ENCODE measurements around the gene BCKDHB. TPM values are rescaled to one million over a fixed set of nuclear protein-coding genes. Genes with fewer than 3 reads are reported as not detected.

Gene BCKDHB
- polyA plus RNA-seq, 1 donor (not counting 4 experiments of a cell fraction or from before 2014, with no cell fraction given), result 20.9 TPM

- Histone ChIP-seq H2AFZ (ENCODE audit: control insufficient read depth, low read length) (no peak overlapping the region), H3K27me3 (ENCODE audit: control insufficient read depth, extremely low read depth, insufficient read depth, low read length) (no peaks in the 10 kb centered on the region), H3K79me2 (ENCODE audit: control insufficient read depth, insufficient read depth, low read length) (no peaks in the 10 kb centered on the region), H3K4me1 (ENCODE audit: control insufficient read depth, extremely low read depth, insufficient read depth, low read length) (no peaks in the 10 kb centered on the region), H4K20me1 (ENCODE audit: control insufficient read depth, extremely low read depth, insufficient read depth, low read length) (no peaks in the 10 kb centered on the region), H3K4me2 (ENCODE audit: control insufficient read depth, extremely low read depth, insufficient read depth, low read depth, low read length) (no peak overlapping the region), H3K4me3 (ENCODE audit: control insufficient read depth in 2 of 3, extremely low read depth in 1 of 3, insufficient read depth in 2 of 3, low read depth in 1 of 3, low read length in 3 of 3) (no peak overlapping the region), H3K36me3 (ENCODE audit: control insufficient read depth in 2 of 2, extremely low read depth in 1 of 2, insufficient read depth in 2 of 2, low read length in 2 of 2) (no peaks in the 10 kb centered on the region), H3K9me1 (ENCODE audit: control insufficient read depth, extremely low read depth, insufficient read depth, low read length) (no peaks in the 10 kb centered on the region), H3K9ac (ENCODE audit: control insufficient read depth, extremely low read depth, insufficient read depth, low read length) (no peak overlapping the region), H3K9me3 (ENCODE audit: control insufficient read depth, low read depth, low read length) (no peaks in the 10 kb centered on the region), H3K27ac (ENCODE audit: control insufficient read depth, insufficient read depth, low read length) (no peak overlapping the region)
- no peak for TF ChIP-seq CTCF (optimal IDR thresholded peaks at IDR 0.05 in 1 of 3, IDR thresholded peaks at IDR 0.05 in 1 of 3, conservative IDR thresholded peaks at IDR 0.05 in 1 of 3; ENCODE audit: extremely low read depth in 1 of 3, insufficient read depth in 2 of 3, low read length in 3 of 3)
- TF ChIP-seq EZH2 (IDR thresholded peaks at IDR 0.05; ENCODE audit: low read length), result no peak
- dilution Hi-C loops (cut with MboI; ENCODE audit: extremely low pct_ligation_motif_present, low sequenced_read_pairs), result no loop called here
- FAIRE-seq, result no peak
- DNase-seq (ENCODE audit: low read depth, low spot score), result no peak
These were observed 170.4 kb downstream of the BCKDHB start for GRCh38 chr6:80276861-80277260.

GRCh38 chr6:80277501-80277900 lies 171.0 kb downstream of the BCKDHB start:
- H3K27me3 ChIP-seq (ENCODE audit: control insufficient read depth, extremely low read depth, insufficient read depth, low read length), result no peaks in the 10 kb centered on the region
- TF ChIP-seq EZH2 (IDR thresholded peaks at IDR 0.05; ENCODE audit: low read length), result no peak
- TF ChIP-seq CTCF (optimal IDR thresholded peaks at IDR 0.05 in 1 of 3, IDR thresholded peaks at IDR 0.05 in 1 of 3, conservative IDR thresholded peaks at IDR 0.05 in 1 of 3; ENCODE audit: extremely low read depth in 1 of 3, insufficient read depth in 2 of 3, low read length in 3 of 3), result no peak
- no peaks in the 10 kb centered on the region for H3K4me1 ChIP-seq (ENCODE audit: control insufficient read depth, extremely low read depth, insufficient read depth, low read length)
- H4K20me1 ChIP-seq (ENCODE audit: control insufficient read depth, extremely low read depth, insufficient read depth, low read length), result no peaks in the 10 kb centered on the region
- H3K9me1 ChIP-seq (ENCODE audit: control insufficient read depth, extremely low read depth, insufficient read depth, low read length), result no peaks in the 10 kb centered on the region
- FAIRE-seq (no peak), DNase-seq (ENCODE audit: low read depth, low spot score) (no peak)
- no peak overlapping the region for H3K27ac ChIP-seq (ENCODE audit: control insufficient read depth, insufficient read depth, low read length)
- no peaks in the 10 kb centered on the region for H3K36me3 ChIP-seq (ENCODE audit: control insufficient read depth in 2 of 2, extremely low read depth in 1 of 2, insufficient read depth in 2 of 2, low read length in 2 of 2)
- no peak overlapping the region for H3K4me2 ChIP-seq (ENCODE audit: control insufficient read depth, extremely low read depth, insufficient read depth, low read depth, low read length)
- no peak overlapping the region for H3K9ac ChIP-seq (ENCODE audit: control insufficient read depth, extremely low read depth, insufficient read depth, low read length)
- dilution Hi-C loops (cut with MboI; ENCODE audit: extremely low pct_ligation_motif_present, low sequenced_read_pairs), result no loop called here
- H2AFZ ChIP-seq (ENCODE audit: control insufficient read depth, low read length), result no peak overlapping the region
- H3K79me2 ChIP-seq (ENCODE audit: control insufficient read depth, insufficient read depth, low read length), result no peaks in the 10 kb centered on the region
- H3K9me3 ChIP-seq (ENCODE audit: control insufficient read depth, low read depth, low read length), result no peaks in the 10 kb centered on the region
- no peak overlapping the region for H3K4me3 ChIP-seq (ENCODE audit: control insufficient read depth in 2 of 3, extremely low read depth in 1 of 3, insufficient read depth in 2 of 3, low read depth in 1 of 3, low read length in 3 of 3)
